Measurements from ENCODE around the gene GTPBP3. TPM values are rescaled to one million over a fixed set of nuclear protein-coding genes. Genes with fewer than 3 reads are reported as not detected.

Gene GTPBP3
- total RNA-seq, 1 donor from 2014 or later = 25.5 TPM

DNA sequence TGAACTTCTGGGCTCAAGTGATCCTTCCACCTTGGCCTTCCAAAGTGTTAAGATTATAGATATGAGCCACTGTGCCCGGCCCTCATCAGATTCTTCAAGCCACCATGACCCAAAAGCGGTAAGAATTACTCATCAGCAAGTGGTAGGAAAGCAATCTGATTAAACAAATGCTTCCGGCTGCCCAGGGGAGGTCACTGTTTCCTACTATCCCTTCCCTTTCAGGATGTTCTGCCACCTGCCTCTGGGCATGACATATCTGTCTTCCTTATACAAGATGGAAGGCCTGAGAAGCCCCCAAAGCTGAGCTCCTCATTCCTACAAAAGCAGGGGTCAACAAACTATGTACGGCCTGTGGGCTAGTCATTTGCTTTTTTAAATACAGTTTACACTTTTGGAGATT lies 41.1 kb upstream of the GTPBP3 start:
- DNase-seq (ENCODE audit: extremely low spot score in 2 of 2) = no peak
- intact Hi-C loops (cut with DNase I) = no loop called here
- Histone ChIP-seq H3K36me3 (peaks cover 0 to 7% of the 10 kb centered on the region in 2 donors), H3K9me3 (no peaks in the 10 kb centered on the region), H3K4me3 (no peak overlapping the region), H3K27ac (no peak overlapping the region), H3K27me3 (no peaks in the 10 kb centered on the region), H3K4me1 (peaks cover 9% of the 10 kb centered on the region)
- TF ChIP-seq POLR2AphosphoS5 (IDR thresholded peaks at IDR 0.05; ENCODE audit: insufficient read depth in 1 of 2, low read depth in 1 of 2) (no peak), POLR2A (IDR thresholded peaks at IDR 0.05) (no peak), CTCF (IDR thresholded peaks at IDR 0.05) (no peak)

DNA sequence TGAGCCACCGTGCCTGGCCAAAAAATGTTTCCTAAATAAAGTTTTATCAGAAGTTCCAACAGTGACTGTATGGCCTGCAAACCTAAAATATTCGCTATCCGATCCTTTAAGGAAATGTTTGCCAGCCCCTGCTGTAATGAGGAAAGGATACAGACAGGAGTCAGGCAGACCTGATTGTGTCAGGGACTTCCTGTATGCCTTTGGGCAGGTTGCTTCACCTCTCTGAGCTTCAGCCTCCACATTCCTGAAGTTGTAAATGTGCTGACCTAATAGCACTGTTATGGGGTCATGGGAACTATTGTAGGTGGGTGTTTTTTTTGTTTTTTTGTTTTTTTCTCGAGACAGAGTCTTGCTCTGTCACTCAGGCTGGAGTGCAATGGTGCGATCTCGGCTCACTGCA lies 40.4 kb upstream of the GTPBP3 start:
- Histone ChIP-seq H3K4me3 (no peak overlapping the region), H3K36me3 (peaks cover 0 to 7% of the 10 kb centered on the region in 2 donors), H3K27ac (no peak overlapping the region), H3K9me3 (no peaks in the 10 kb centered on the region), H3K27me3 (no peaks in the 10 kb centered on the region), H3K4me1 (peaks cover 6% of the 10 kb centered on the region)
- intact Hi-C loops (cut with DNase I) = no loop called here
- DNase-seq (ENCODE audit: extremely low spot score in 2 of 2) = no peak
- no peak for TF ChIP-seq POLR2AphosphoS5 (IDR thresholded peaks at IDR 0.05; ENCODE audit: insufficient read depth in 1 of 2, low read depth in 1 of 2)
- no peak for TF ChIP-seq CTCF (IDR thresholded peaks at IDR 0.05)

DNA sequence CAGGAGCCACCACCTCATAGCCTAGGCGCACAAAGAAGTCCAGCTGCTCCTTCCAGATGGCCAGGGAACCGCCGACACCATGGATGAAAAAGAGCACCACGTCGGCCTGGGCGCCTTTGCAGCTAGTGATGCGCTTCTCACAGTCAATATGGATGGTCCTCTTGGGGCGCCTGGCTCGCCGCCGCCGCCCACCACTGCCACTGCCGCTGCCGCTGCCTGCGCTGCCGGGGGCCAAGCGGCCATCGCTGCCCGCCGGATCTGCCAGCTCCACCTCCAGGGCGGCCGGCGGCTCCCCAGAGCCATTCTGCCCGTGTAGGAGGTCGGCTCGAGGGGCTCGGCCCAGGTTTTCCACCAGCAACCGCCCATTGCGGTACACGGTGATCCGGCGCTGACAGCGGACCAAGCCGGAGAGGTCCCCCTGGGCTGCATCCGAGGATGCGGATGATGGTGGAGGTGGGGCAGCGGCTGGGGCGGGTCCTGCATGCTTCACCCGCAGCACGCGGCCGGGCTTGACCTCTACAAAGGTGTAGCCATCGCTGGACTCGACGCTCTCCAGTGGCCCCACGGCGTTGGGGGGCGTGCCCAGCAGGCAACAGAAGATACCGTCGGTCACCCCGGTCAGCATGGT lies 36.2 kb upstream of the GTPBP3 start:
- intact Hi-C loops (cut with DNase I) = no loop called here
- H3K9me3 ChIP-seq = no peaks in the 10 kb centered on the region
- TF ChIP-seq POLR2AphosphoS5 (IDR thresholded peaks at IDR 0.05; ENCODE audit: insufficient read depth in 1 of 2, low read depth in 1 of 2) = no peak
- TF ChIP-seq CTCF (IDR thresholded peaks at IDR 0.05) = no peak
- TF ChIP-seq POLR2A (IDR thresholded peaks at IDR 0.05) = no peak
- no peaks in the 10 kb centered on the region for H3K27me3 ChIP-seq
- DNase-seq (ENCODE audit: extremely low spot score in 2 of 2) = no peak
- H3K4me1 ChIP-seq = peaks cover 33% of the 10 kb centered on the region
- H3K36me3 ChIP-seq = peaks cover 0 to 7% of the 10 kb centered on the region in 2 donors
- no peak overlapping the region for H3K4me3 ChIP-seq
- H3K27ac ChIP-seq = no peak overlapping the region

DNA sequence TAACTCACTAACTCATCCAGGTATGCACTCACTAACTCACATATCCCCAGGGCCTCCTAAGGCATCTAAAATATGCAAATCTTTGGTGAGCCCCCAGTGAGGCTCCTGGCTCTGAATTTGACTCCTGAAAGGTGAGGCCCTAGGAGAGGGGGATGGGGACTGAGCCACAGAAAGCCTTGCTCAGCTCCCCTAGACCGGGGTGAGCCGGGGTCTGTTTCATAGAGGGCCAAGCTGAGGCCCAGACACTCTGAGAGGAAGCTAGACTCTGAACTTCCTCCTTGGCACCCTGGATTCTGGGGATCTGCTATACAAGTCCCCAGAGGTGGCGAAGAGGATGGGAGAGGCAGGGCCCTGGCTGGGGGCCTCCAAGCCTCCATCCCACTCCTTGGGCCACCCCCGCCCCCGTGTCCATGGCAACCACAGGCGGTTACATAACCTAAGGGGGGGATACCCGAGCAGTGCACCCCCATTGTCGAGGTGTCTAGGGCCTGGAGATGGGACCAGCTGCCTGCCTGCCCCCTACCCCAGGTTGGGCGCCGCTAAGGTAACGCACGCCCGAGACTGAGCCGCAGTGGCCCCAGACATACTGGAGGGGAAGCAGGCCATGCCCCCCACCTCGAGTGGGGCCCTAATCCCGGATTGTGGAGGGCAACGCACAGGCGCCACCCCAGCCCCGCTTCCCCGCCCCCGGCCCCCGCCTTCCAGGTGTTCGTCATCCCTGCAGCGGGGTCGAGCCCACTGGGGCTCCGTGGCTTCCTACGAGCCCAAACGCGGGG lies 34.8 kb upstream of the GTPBP3 start:
- H3K27me3 ChIP-seq = no peaks in the 10 kb centered on the region
- H3K4me3 ChIP-seq = peak overlapping the region; percentile 60 to 89
- intact Hi-C loops (cut with DNase I) = no loop called here
- H3K4me1 ChIP-seq = peaks cover 48% of the 10 kb centered on the region
- H3K36me3 ChIP-seq = peaks cover 0 to 7% of the 10 kb centered on the region in 2 donors
- peak overlapping the region; percentile 92 for H3K27ac ChIP-seq
- no peaks in the 10 kb centered on the region for H3K9me3 ChIP-seq
- DNase-seq (ENCODE audit: extremely low spot score in 2 of 2) = no peak
- no peak for TF ChIP-seq POLR2A (IDR thresholded peaks at IDR 0.05)
- TF ChIP-seq CTCF (IDR thresholded peaks at IDR 0.05) = no peak
- no peak for TF ChIP-seq POLR2AphosphoS5 (IDR thresholded peaks at IDR 0.05; ENCODE audit: insufficient read depth in 1 of 2, low read depth in 1 of 2)
